Chondrocyte (in vitro differentiated cells): ENCODE data around the gene MTHFD2. TPM values are rescaled to one million over a fixed set of nuclear protein-coding genes. Genes with fewer than 3 reads are reported as not detected.

Experiments used
- DNase-seq: peaks from one replicate; pipeline ENCODE4 v3.0.0; 2021; ENCODE audit warnings: mixed read lengths, low spot score
- H3K27ac Mint-ChIP-seq: one replicate; pipeline ENCODE4 v1.8.0; 2021; ENCODE audit warnings: mild to moderate bottlenecking, moderate library complexity, mixed read lengths; ENCODE audit not compliant: unreplicated experiment
- H3K27me3 Mint-ChIP-seq: 2 replicates; pipeline ENCODE4 v1.8.0; 2021; ENCODE audit warnings: low read depth, mixed read lengths
- H3K36me3 Mint-ChIP-seq: 2 replicates; pipeline ENCODE4 v1.8.0; 2021; ENCODE audit warnings: low read depth, mixed read lengths
- H3K4me1 Mint-ChIP-seq: 2 replicates; pipeline ENCODE4 v1.8.0; 2021; ENCODE audit warnings: low read depth, mild to moderate bottlenecking, mixed read lengths
- H3K4me3 Mint-ChIP-seq: one replicate; pipeline ENCODE4 v1.8.0; 2021; ENCODE audit warnings: mild to moderate bottlenecking, moderate library complexity, mixed read lengths; ENCODE audit not compliant: unreplicated experiment
- H3K9me3 Mint-ChIP-seq: 2 replicates; pipeline ENCODE4 v1.8.0; 2021; ENCODE audit warnings: low read depth, mixed read lengths
- total RNA-seq: library from RNA; stranded (reverse); gene quantifications from 3 replicates; pipeline ENCODE4 v1.2.1, GENCODE V29; 2021
- TF ChIP-seq, protein P1 (sequence below): fragments of 200-600 bp; sonication (generic); IDR thresholded peaks from 2 replicates; pipeline ENCODE4 v1.5.0; 2021; ENCODE audit warnings: antibody characterized with exemption, mild to moderate bottlenecking, moderate library complexity

Gene MTHFD2
- total RNA-seq, 1 donor from 2014 or later: 363 TPM

DNA sequence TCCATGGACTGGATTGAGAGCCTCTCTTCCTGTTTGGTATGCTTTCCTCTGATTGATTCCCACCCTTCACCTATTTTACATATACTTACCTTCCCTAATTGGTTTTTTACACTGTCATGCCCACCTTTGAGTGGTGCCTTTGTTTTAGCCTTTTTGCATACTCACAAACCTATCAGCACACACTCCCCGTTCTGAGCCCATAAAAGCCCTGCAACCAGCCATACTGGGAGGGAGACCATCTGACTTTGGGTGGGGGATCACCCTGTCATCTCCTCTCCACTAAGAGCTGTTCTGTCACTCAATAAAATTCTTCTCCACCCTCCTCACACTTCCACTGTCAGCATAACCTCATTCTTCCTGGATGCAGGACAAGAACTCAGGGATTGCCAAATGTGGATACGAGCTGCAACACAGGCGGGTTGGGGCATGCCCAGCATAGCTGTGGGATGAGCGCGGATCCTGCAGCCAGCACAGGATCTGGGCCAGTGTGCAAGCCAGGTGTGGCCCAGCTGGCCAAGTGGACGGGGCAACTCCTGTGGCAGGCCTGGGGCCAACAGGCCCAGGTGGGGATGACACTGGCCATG is 10.3 kb upstream of the MTHFD2 start:
- no peak for DNase-seq
- Mint-ChIP-seq H3K36me3 (no peaks in the 10 kb centered on the region), H3K27ac (no peak overlapping the region), H3K4me3 (no peak overlapping the region), H3K27me3 (peaks cover 14% of the 10 kb centered on the region), H3K9me3 (no peaks in the 10 kb centered on the region), H3K4me1 (peaks cover 3% of the 10 kb centered on the region)
- TF ChIP-seq, protein P1, sequence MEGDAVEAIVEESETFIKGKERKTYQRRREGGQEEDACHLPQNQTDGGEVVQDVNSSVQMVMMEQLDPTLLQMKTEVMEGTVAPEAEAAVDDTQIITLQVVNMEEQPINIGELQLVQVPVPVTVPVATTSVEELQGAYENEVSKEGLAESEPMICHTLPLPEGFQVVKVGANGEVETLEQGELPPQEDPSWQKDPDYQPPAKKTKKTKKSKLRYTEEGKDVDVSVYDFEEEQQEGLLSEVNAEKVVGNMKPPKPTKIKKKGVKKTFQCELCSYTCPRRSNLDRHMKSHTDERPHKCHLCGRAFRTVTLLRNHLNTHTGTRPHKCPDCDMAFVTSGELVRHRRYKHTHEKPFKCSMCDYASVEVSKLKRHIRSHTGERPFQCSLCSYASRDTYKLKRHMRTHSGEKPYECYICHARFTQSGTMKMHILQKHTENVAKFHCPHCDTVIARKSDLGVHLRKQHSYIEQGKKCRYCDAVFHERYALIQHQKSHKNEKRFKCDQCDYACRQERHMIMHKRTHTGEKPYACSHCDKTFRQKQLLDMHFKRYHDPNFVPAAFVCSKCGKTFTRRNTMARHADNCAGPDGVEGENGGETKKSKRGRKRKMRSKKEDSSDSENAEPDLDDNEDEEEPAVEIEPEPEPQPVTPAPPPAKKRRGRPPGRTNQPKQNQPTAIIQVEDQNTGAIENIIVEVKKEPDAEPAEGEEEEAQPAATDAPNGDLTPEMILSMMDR: no peak

DNA sequence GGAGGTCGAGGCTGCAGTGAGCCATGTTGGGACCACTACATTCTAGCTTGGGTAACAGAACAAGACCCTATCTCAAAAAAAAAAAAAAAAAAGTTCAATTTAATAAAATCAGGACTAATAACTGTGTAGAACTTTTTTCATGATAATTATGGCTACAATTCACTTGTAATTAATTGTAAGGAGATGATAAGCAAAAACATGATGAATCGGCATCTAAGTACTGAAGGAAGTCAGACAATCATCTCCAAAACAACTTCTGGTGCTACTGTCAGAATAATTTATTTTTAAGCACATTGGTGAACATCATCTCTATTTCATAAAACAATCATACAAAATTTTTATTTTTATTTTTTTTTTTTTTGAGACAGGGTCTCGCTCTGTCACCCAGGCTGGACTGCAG is 9.7 kb upstream of the MTHFD2 start:
- no peak for DNase-seq
- H3K27me3 Mint-ChIP-seq: peaks cover 14% of the 10 kb centered on the region
- H3K4me3 Mint-ChIP-seq: no peak overlapping the region
- H3K27ac Mint-ChIP-seq: no peak overlapping the region
- no peaks in the 10 kb centered on the region for H3K9me3 Mint-ChIP-seq
- H3K36me3 Mint-ChIP-seq: no peaks in the 10 kb centered on the region
- TF ChIP-seq, protein P1: no peak
- H3K4me1 Mint-ChIP-seq: peaks cover 3% of the 10 kb centered on the region

DNA sequence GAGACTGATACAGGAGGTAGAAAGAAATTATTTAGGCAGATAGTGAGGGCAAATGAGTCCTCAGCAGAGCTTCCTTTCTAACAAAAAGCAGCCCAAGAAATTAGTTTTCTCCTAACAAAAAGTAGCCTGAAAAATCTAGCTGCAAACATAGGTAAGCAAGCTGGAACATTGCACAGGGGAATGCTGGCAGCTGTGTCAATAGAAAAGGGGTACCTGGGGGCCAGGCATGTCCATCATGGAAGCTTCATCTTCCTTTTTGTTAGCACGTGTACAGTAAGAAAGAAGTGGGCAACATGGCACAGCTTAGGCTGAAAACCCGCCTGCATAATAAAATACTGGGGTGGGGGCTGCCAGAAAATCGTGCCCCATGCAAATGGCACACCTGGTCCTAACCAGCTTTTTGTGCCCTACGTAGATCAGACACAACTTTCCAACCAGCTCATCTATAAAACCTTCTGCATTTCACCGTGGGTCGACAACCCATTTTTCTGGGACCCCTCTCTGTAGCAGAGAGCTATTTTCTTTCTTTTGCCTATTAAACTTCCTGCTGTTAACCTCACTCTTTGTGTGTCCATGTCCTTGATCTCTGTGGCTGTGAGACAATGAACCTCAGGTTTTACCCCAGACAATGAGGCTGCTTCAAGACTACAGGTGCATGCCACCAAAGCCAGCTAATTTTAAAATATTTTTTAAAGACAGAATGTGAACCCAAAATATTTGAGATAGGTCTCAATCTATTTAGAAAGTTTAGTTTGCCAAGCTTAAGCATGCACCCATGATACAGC is 6.6 kb upstream of the MTHFD2 start:
- Mint-ChIP-seq H3K9me3 (no peaks in the 10 kb centered on the region), H3K4me3 (no peak overlapping the region), H3K27ac (no peak overlapping the region), H3K27me3 (peaks cover 12% of the 10 kb centered on the region), H3K4me1 (peaks cover 3% of the 10 kb centered on the region), H3K36me3 (no peaks in the 10 kb centered on the region)
- TF ChIP-seq, protein P1: no peak
- DNase-seq: no peak

DNA sequence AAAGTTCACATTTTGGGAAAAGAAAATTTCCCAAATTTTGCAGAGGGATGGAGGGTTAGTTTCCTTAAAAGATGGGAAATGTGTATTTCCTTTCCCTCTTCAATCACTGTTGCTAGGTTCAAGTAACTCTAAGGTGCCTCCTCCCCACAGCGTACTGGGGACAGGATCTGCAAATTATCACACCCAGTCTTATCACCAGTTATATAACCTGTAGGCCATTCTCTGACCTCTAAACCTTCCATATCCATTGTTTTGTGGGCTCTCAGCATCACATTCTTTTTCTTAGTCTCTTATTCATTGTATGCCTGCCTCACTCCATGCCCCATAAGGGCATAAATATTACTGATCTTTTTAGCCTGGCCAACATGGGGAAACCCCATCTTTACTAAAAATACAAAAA is 3.6 kb upstream of the MTHFD2 start:
- H3K36me3 Mint-ChIP-seq: peaks cover 7% of the 10 kb centered on the region
- H3K4me1 Mint-ChIP-seq: peaks cover 10% of the 10 kb centered on the region
- H3K9me3 Mint-ChIP-seq: no peaks in the 10 kb centered on the region
- H3K4me3 Mint-ChIP-seq: no peak overlapping the region
- H3K27me3 Mint-ChIP-seq: peaks cover 12% of the 10 kb centered on the region
- TF ChIP-seq, protein P1: no peak
- no peak for DNase-seq
- no peak overlapping the region for H3K27ac Mint-ChIP-seq

DNA sequence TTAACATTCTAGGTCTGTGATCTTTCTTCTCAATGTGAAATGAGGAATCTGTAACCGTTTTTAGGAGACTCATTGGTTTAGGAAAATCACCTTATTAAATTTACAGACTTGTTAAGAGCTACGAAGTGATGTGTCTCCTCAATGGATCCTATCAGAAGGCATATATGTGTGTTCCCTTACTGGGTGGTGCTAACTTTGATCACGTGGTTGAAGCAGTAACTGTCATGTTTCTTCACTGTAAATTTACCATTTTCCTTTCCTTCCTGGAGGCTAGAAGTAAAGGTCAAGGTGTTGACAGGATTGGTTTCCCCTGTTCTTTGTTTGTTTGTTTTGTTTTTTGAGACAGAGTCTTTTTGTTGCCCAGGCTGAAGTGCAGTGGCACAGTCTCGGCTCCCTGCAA is 1.4 kb upstream of the MTHFD2 start:
- Mint-ChIP-seq H3K36me3 (peaks cover 8% of the 10 kb centered on the region), H3K27me3 (peaks cover 4% of the 10 kb centered on the region), H3K4me3 (no peak overlapping the region), H3K9me3 (no peaks in the 10 kb centered on the region), H3K4me1 (peaks cover 31% of the 10 kb centered on the region), H3K27ac (no peak overlapping the region)
- TF ChIP-seq, protein P1: no peak
- no peak for DNase-seq
